HCT116 (cell line): Measurements from ENCODE around the gene RGS8. TPM values are rescaled to one million over a fixed set of nuclear protein-coding genes. Genes with fewer than 3 reads are reported as not detected.

ENCODE experiments used
- ATAC-seq: fragments of 200-7000 bp; cut with Tn5 transposase; 2 replicates; pipeline ENCODE4 v1.9.1; 2020; ENCODE audit warnings: mild to moderate bottlenecking, moderate library complexity
- BruUV-seq: library from RNA; stranded (reverse); fragments of 400-500 nt; replicated peaks from 2 replicates; lab custom pipeline; 2021; lab: Mats Ljungman, UMichigan
- CTCF ChIA-PET: fragments of 300-600 bp; sonication (Branson Sonifier 250); formaldehyde crosslinking; loops from one replicate; lab custom pipeline; 2021; ENCODE audit warnings: antibody characterized with exemption; lab: Charles Lee
- POLR2A ChIA-PET: fragments of 300-600, 350-600 bp; sonication (Branson Sonifier 250); formaldehyde crosslinking; loops from one replicate; lab custom pipeline; 2021; ENCODE audit warnings: antibody characterized with exemption; lab: Charles Lee
- RAD21 ChIA-PET, 2 experiments: fragments of 300-600 bp; sonication (Branson Sonifier 250); formaldehyde crosslinking; loops; one replicate each; lab custom pipeline; 2023; ENCODE audit warnings: low total read pairs in 2 of 2; ENCODE audit not compliant: uncharacterized antibody in 2 of 2, unreplicated experiment in 2 of 2, low non-redundant PET in 1 of 2; lab: Charles Lee
- DNase-seq: peaks from one replicate; pipeline ENCODE4 v3.0.0-alpha.2; 2010; ENCODE audit warnings: low read depth, low spot score
- H2AFZ ChIP-seq: fragments of 200-600 bp; shearing (Covaris generic), sonication (generic); 2 replicates; pipeline ENCODE4 v1.6.1; 2017; ENCODE audit warnings: low read depth, mixed run types, mixed read lengths, antibody characterized with exemption, low read length; ENCODE audit not compliant: poor library complexity, severe bottlenecking
- H3K27ac ChIP-seq: 2 replicates; pipeline ENCODE4 v1.5.1; 2012; ENCODE audit warnings: low read depth, low read length
- H3K27me3 ChIP-seq: fragments of 200-600 bp; sonication (generic); 2 replicates; pipeline ENCODE4 v1.6.1; 2016; ENCODE audit warnings: mixed run types, low read length, mixed read lengths; ENCODE audit not compliant: insufficient read depth
- H3K36me3 ChIP-seq, 2 experiments: fragments of 200-500 bp in 1 of 2; fragments of 200-600 bp in 1 of 2; sonication (Bioruptor generic) in 1 of 2; sonication (generic) in 1 of 2; 2 replicates each; pipeline versions ENCODE4 v1.5.1 to v1.6.1; 2014 to 2016; ENCODE audit warnings: low read length in 2 of 2, inconsistent platforms in 1 of 2, mixed read lengths in 1 of 2, mixed run types in 1 of 2; ENCODE audit not compliant: insufficient read depth in 2 of 2, control insufficient read depth in 1 of 2
- H3K4me1 ChIP-seq, 2 experiments: fragments of 200-600 bp in 1 of 2; sonication (generic) in 1 of 2; 2 replicates each; pipeline versions ENCODE4 v1.5.1 to v1.6.1; 2012 to 2017; ENCODE audit warnings: low read length in 2 of 2, inconsistent platforms in 1 of 2, mild to moderate bottlenecking in 1 of 2, mixed read lengths in 1 of 2, mixed run types in 1 of 2, moderate library complexity in 1 of 2; ENCODE audit not compliant: insufficient read depth in 2 of 2, control insufficient read depth in 1 of 2
- H3K4me2 ChIP-seq: fragments of 200-600 bp; sonication (generic); 2 replicates; pipeline ENCODE4 v1.6.1; 2017; ENCODE audit warnings: mixed run types, low read length, mixed read lengths
- H3K4me3 ChIP-seq, 2 experiments: fragments of 200-600 bp in 1 of 2; sonication (generic) in 1 of 2; replicated peaks in 1 of 2; 2 replicates each; pipeline ENCODE4 v1.5.1; 2011 to 2016; ENCODE audit warnings: low read length in 2 of 2, control low read depth in 1 of 2, low read depth in 1 of 2, mild to moderate bottlenecking in 1 of 2, mixed read lengths in 1 of 2, mixed run types in 1 of 2
- H3K79me2 ChIP-seq: fragments of 200-600 bp; sonication (generic); 2 replicates; pipeline ENCODE4 v1.6.1; 2017; ENCODE audit warnings: mild to moderate bottlenecking, mixed run types, low read length, moderate library complexity, mixed read lengths; ENCODE audit not compliant: insufficient read depth
- H3K9ac ChIP-seq: fragments of 200-600 bp; sonication (generic); 2 replicates; pipeline ENCODE4 v1.6.1; 2016; ENCODE audit warnings: low read length, mixed read lengths
- H3K9me2 ChIP-seq: fragments of 200-600 bp; sonication (generic), shearing (Covaris generic); 2 replicates; pipeline ENCODE4 v1.6.1; 2017; ENCODE audit warnings: mixed run types, mild to moderate bottlenecking, moderate library complexity; ENCODE audit not compliant: insufficient read depth
- H3K9me3 ChIP-seq, 2 experiments: fragments of 200-500 bp in 1 of 2; fragments of 200-600 bp in 1 of 2; sonication (Bioruptor generic) in 1 of 2; sonication (generic) in 1 of 2; 2 replicates each; pipeline ENCODE4 v1.6.1; 2014 to 2017; ENCODE audit warnings: low read length in 2 of 2, mixed read lengths in 2 of 2, inconsistent platforms in 1 of 2, low read depth in 1 of 2, mild to moderate bottlenecking in 1 of 2, mixed run types in 1 of 2, moderate library complexity in 1 of 2; ENCODE audit not compliant: control insufficient read depth in 1 of 2, insufficient read depth in 1 of 2
- H4K20me1 ChIP-seq: fragments of 200-600 bp; sonication (generic), shearing (Covaris generic); 2 replicates; pipeline ENCODE4 v1.6.1; 2017; ENCODE audit warnings: mixed run types, mild to moderate bottlenecking, moderate library complexity; ENCODE audit not compliant: insufficient read depth
- ATF3 ChIP-seq: IDR thresholded peaks from 2 replicates; pipeline ENCODE4 v1.6.1; 2012
- CEBPB ChIP-seq: IDR thresholded peaks from 2 replicates; pipeline ENCODE4 v1.6.1; 2012; ENCODE audit warnings: low read depth
- CTCF ChIP-seq, 3 experiments: fragments of 200-600 bp in 1 of 3; sonication (generic) in 1 of 3; IDR thresholded peaks in 2 of 3; conservative IDR thresholded peaks in 1 of 3; 2 replicates each; pipeline ENCODE4 v1.5.1; 2012 to 2017; ENCODE audit warnings: low read depth in 2 of 3, low read length in 2 of 3, antibody characterized with exemption in 1 of 3, borderline replicate concordance in 1 of 3, control low read depth in 1 of 3, mild to moderate bottlenecking in 1 of 3, mixed read lengths in 1 of 3, mixed run types in 1 of 3, moderate library complexity in 1 of 3; ENCODE audit not compliant: insufficient read depth in 1 of 3
- EGR1 ChIP-seq: IDR thresholded peaks from 2 replicates; pipeline ENCODE4 v1.6.1; 2012; ENCODE audit warnings: low read depth
- ELF1 ChIP-seq: IDR thresholded peaks from 2 replicates; pipeline ENCODE4 v1.6.1; 2012; ENCODE audit warnings: low read depth, borderline replicate concordance
- EZH2phosphoT487 ChIP-seq: fragments of 200-600 bp; IDR thresholded peaks from 2 replicates; pipeline ENCODE4 v1.6.1; 2018; ENCODE audit warnings: antibody characterized with exemption, borderline replicate concordance
- POLR2A ChIP-seq: IDR thresholded peaks from 2 replicates; pipeline ENCODE4 v1.7.0; 2011; ENCODE audit warnings: borderline replicate concordance; ENCODE audit not compliant: insufficient read depth, insufficient read length; ENCODE audit errors: extremely low read depth
- POLR2AphosphoS5 ChIP-seq: IDR thresholded peaks from 2 replicates; pipeline ENCODE4 v1.6.1; 2011; ENCODE audit warnings: mild to moderate bottlenecking, low read depth, low read length, moderate library complexity
- RAD21 ChIP-seq: IDR thresholded peaks from 2 replicates; pipeline ENCODE4 v1.6.1; 2012; ENCODE audit warnings: low read depth, mild to moderate bottlenecking
- SRF ChIP-seq: IDR thresholded peaks from 2 replicates; pipeline ENCODE4 v1.6.1; 2012; ENCODE audit warnings: low read depth
- TCF7L2 ChIP-seq: IDR thresholded peaks from 2 replicates; pipeline ENCODE4 v1.7.0; 2011; ENCODE audit warnings: borderline replicate concordance, inconsistent platforms; ENCODE audit not compliant: insufficient read depth, insufficient read length; ENCODE audit errors: extremely low read depth
- YY1 ChIP-seq: IDR thresholded peaks from 2 replicates; pipeline ENCODE4 v1.6.1; 2011; ENCODE audit warnings: low read length, low read depth, moderate library complexity, mild to moderate bottlenecking; ENCODE audit not compliant: insufficient replicate concordance; ENCODE audit errors: extremely low read depth
- ZNF274 ChIP-seq: fragments of 200-500 bp; sonication (Bioruptor generic); IDR thresholded peaks from 2 replicates; pipeline ENCODE4 v1.6.1; 2014; ENCODE audit warnings: mild to moderate bottlenecking, low read depth, low read length, inconsistent platforms
- intact Hi-C: fragments of 100-400 bp; cut with micrococcal nuclease; formaldehyde crosslinking; loops from 2 replicates; pipeline ENCODE4 v1.10.0; 2022
- total RNA-seq: library from RNA; stranded (reverse); gene quantifications from one replicate; pipeline ENCODE4 v1.2.1, GENCODE V29; 2021; ENCODE audit not compliant: unreplicated experiment
- TF ChIP-seq, protein P1 (sequence below): IDR thresholded peaks from 2 replicates; pipeline ENCODE4 v1.6.1; 2012
- TF ChIP-seq, protein P2 (sequence below): IDR thresholded peaks from 2 replicates; pipeline ENCODE4 v1.6.1; 2012; ENCODE audit warnings: low read depth

RGS8 gene
- total RNA-seq, 1 experiment from 2014 or later: not detected

- H3K4me3 ChIP-seq: no peak overlapping the region
- ChIA-PET POLR2A (no interaction called here), CTCF (interaction anchor here (0.8 kb wide), 2 partner anchors 59 to 60 kb away, joined by 3 to 4 read pairs; no protein-coding TSS in a partner anchor), RAD21 (no interaction called here)
- no peak overlapping the region for H3K27ac ChIP-seq
- intact Hi-C loops: no loop called here
- TF ChIP-seq POLR2A: no peak
- no peak for TF ChIP-seq SRF
- no peak for TF ChIP-seq YY1
- TF ChIP-seq, protein P1, sequence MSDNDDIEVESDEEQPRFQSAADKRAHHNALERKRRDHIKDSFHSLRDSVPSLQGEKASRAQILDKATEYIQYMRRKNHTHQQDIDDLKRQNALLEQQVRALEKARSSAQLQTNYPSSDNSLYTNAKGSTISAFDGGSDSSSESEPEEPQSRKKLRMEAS: no peak
- TF ChIP-seq ELF1: no peak
- no peak for TF ChIP-seq ATF3
- TF ChIP-seq CTCF (IDR thresholded peaks at IDR 0.05 in 2 of 3, conservative IDR thresholded peaks at IDR 0.05 in 1 of 3; ENCODE audit: borderline replicate concordance in 1 of 3, insufficient read depth in 1 of 3, low read depth in 2 of 3, low read length in 2 of 3): no peak
- no peak for TF ChIP-seq RAD21
- TF ChIP-seq EGR1: no peak
- TF ChIP-seq POLR2AphosphoS5: no peak
- no peak for TF ChIP-seq EZH2phosphoT487
- TF ChIP-seq, protein P2, sequence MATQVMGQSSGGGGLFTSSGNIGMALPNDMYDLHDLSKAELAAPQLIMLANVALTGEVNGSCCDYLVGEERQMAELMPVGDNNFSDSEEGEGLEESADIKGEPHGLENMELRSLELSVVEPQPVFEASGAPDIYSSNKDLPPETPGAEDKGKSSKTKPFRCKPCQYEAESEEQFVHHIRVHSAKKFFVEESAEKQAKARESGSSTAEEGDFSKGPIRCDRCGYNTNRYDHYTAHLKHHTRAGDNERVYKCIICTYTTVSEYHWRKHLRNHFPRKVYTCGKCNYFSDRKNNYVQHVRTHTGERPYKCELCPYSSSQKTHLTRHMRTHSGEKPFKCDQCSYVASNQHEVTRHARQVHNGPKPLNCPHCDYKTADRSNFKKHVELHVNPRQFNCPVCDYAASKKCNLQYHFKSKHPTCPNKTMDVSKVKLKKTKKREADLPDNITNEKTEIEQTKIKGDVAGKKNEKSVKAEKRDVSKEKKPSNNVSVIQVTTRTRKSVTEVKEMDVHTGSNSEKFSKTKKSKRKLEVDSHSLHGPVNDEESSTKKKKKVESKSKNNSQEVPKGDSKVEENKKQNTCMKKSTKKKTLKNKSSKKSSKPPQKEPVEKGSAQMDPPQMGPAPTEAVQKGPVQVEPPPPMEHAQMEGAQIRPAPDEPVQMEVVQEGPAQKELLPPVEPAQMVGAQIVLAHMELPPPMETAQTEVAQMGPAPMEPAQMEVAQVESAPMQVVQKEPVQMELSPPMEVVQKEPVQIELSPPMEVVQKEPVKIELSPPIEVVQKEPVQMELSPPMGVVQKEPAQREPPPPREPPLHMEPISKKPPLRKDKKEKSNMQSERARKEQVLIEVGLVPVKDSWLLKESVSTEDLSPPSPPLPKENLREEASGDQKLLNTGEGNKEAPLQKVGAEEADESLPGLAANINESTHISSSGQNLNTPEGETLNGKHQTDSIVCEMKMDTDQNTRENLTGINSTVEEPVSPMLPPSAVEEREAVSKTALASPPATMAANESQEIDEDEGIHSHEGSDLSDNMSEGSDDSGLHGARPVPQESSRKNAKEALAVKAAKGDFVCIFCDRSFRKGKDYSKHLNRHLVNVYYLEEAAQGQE: no peak
- no peak for TF ChIP-seq ZNF274
- TF ChIP-seq CEBPB: no peak
- no peak for TF ChIP-seq TCF7L2
- no peaks in the 10 kb centered on the region for H3K27me3 ChIP-seq
- no peaks in the 10 kb centered on the region for H3K4me1 ChIP-seq
- H3K9ac ChIP-seq: no peak overlapping the region
- H3K9me3 ChIP-seq: no peaks in the 10 kb centered on the region
- no peak overlapping the region for H3K4me2 ChIP-seq
- no peaks in the 10 kb centered on the region for H3K36me3 ChIP-seq
- H3K9me2 ChIP-seq: no peaks in the 10 kb centered on the region
- no peak overlapping the region for H2AFZ ChIP-seq
- no peaks in the 10 kb centered on the region for H3K79me2 ChIP-seq
- no peaks in the 10 kb centered on the region for H4K20me1 ChIP-seq
- BruUV-seq: no TSS peak
- no peak for ATAC-seq
- no peak for DNase-seq
Observed at GRCh38 chr1:182724215-182724614, 39.8 kb upstream of the RGS8 start.
